ENCODE results near the gene REV1. TPM values are rescaled to one million over a fixed set of nuclear protein-coding genes. Genes with fewer than 3 reads are reported as not detected.

The REV1 gene
- total RNA-seq, 2 donors from 2014 or later = 43.9 to 44.6 TPM

DNA sequence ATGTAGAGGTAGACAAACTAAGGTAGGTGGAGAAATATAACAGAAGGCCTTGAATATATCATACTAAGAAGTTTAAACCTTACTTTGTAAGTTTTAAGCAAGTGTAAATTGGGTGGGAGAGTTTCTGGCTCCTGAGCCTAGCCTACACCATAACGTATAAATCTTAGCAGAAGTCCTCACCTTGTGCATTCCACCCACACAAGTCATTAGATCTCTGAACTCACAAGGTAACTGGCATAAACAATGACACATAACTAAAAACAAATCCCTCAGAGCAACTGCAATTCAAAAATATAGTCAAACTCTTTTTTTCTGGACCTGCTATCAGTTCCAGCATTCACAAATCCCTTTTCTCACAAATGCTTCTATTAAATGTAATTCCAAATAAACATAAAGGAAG is 9.4 kb downstream of the REV1 start:
- no peaks in the 10 kb centered on the region for H3K9me3 ChIP-seq (ENCODE audit: control insufficient read depth, low read length)
- H3K27me3 Mint-ChIP-seq (ENCODE audit: insufficient read depth) = no peaks in the 10 kb centered on the region
- peaks cover 8% of the 10 kb centered on the region for H3K36me3 ChIP-seq (ENCODE audit: control insufficient read depth, insufficient read depth, low read length)
- H3K36me3 Mint-ChIP-seq (ENCODE audit: low read depth) = peaks cover 5% of the 10 kb centered on the region
- H3K9me3 Mint-ChIP-seq = no peaks in the 10 kb centered on the region
- H3K9ac ChIP-seq (ENCODE audit: extremely low read depth, low read length, poor library complexity, severe bottlenecking) = no peak overlapping the region
- no peak overlapping the region for H3K4me3 ChIP-seq (ENCODE audit: low read length)
- DNase-seq = no peak
- H3K27me3 ChIP-seq (ENCODE audit: control insufficient read depth, insufficient read depth, low read length, poor library complexity, severe bottlenecking) = no peaks in the 10 kb centered on the region
- peaks cover 22% of the 10 kb centered on the region for H3K4me1 Mint-ChIP-seq
- H3K27ac Mint-ChIP-seq = peak overlapping the region; percentile 72
- no peak overlapping the region for H3K4me3 Mint-ChIP-seq
- TF ChIP-seq, protein P1, sequence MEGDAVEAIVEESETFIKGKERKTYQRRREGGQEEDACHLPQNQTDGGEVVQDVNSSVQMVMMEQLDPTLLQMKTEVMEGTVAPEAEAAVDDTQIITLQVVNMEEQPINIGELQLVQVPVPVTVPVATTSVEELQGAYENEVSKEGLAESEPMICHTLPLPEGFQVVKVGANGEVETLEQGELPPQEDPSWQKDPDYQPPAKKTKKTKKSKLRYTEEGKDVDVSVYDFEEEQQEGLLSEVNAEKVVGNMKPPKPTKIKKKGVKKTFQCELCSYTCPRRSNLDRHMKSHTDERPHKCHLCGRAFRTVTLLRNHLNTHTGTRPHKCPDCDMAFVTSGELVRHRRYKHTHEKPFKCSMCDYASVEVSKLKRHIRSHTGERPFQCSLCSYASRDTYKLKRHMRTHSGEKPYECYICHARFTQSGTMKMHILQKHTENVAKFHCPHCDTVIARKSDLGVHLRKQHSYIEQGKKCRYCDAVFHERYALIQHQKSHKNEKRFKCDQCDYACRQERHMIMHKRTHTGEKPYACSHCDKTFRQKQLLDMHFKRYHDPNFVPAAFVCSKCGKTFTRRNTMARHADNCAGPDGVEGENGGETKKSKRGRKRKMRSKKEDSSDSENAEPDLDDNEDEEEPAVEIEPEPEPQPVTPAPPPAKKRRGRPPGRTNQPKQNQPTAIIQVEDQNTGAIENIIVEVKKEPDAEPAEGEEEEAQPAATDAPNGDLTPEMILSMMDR (conservative IDR thresholded peaks at IDR 0.05) = no peak
- H3K27ac ChIP-seq (ENCODE audit: low read depth, low read length) = no peak overlapping the region
- H3K4me1 ChIP-seq (ENCODE audit: control insufficient read depth, insufficient read depth, low read length) = no peaks in the 10 kb centered on the region
- WGBS, 2 experiments (ENCODE audit: insufficient coverage in 1 of 2, insufficient read length in 1 of 2) = 93 to 100% methylated on average over 1 of the region's 1 CpG

DNA sequence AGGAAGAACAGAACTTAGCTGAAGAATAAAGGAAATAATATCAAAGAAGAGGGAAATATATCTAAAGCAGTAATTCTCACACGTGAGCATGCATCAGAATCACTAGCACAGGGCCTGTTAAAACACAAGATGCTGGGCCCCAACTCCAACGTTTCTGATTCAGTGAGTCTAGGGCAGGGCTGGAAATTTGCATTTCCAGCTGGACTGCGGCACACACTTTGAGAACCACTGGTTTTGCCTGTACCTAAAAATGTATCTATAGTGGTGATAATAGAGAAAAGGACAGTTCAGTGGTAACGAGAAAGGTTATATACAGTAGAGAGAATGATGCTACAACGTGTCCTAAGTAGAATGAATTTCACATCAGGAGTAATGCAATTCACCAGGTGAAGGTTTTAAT is 11.2 kb downstream of the REV1 start:
- no peak overlapping the region for H3K27ac Mint-ChIP-seq
- TF ChIP-seq, protein P1 (conservative IDR thresholded peaks at IDR 0.05) = no peak

DNA sequence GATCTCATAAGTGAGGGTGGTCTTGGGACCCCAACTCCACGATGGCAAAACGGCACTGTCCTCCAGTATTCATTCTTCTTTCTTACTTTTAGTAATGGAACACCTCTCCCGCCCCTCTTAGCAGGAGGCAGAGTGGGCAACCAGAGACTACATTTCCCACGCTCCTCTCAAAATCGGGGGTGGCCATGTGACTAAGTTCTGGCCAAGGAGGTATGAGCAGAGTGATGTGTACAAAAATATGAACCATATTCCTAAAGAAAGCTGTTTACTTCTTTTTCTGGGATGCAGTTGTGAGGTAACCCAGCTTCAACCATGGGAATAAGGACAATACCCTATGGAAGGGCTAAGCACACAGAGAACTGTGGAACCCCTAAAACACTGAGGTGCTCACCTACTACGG is 12.8 kb downstream of the REV1 start:
- H3K4me1 Mint-ChIP-seq = peaks cover 32% of the 10 kb centered on the region
- Histone ChIP-seq H3K4me1 (ENCODE audit: control insufficient read depth, insufficient read depth, low read length) (no peaks in the 10 kb centered on the region), H3K9me3 (ENCODE audit: control insufficient read depth, low read length) (no peaks in the 10 kb centered on the region), H3K9ac (ENCODE audit: extremely low read depth, low read length, poor library complexity, severe bottlenecking) (no peak overlapping the region), H3K27me3 (ENCODE audit: control insufficient read depth, insufficient read depth, low read length, poor library complexity, severe bottlenecking) (no peaks in the 10 kb centered on the region), H3K4me3 (ENCODE audit: low read length) (no peak overlapping the region), H3K27ac (ENCODE audit: low read depth, low read length) (no peak overlapping the region), H3K36me3 (ENCODE audit: control insufficient read depth, insufficient read depth, low read length) (peaks cover 6% of the 10 kb centered on the region)
- H3K27ac Mint-ChIP-seq = peak overlapping the region; percentile 76
- DNase-seq = no peak
- TF ChIP-seq, protein P1 (conservative IDR thresholded peaks at IDR 0.05) = no peak
- no peaks in the 10 kb centered on the region for H3K9me3 Mint-ChIP-seq
- no peak overlapping the region for H3K4me3 Mint-ChIP-seq
- no peaks in the 10 kb centered on the region for H3K27me3 Mint-ChIP-seq (ENCODE audit: insufficient read depth)
- 90 to 96% methylated on average over 2 to 6 of the region's 6 CpGs for WGBS, 2 experiments (ENCODE audit: insufficient coverage in 1 of 2, insufficient read length in 1 of 2)
- peaks cover 5% of the 10 kb centered on the region for H3K36me3 Mint-ChIP-seq (ENCODE audit: low read depth)

More for the DNA sequence above, 11.2 kb downstream of the REV1 start:
- Histone ChIP-seq H3K9me3 (ENCODE audit: control insufficient read depth, low read length) (no peaks in the 10 kb centered on the region), H3K4me3 (ENCODE audit: low read length) (no peak overlapping the region), H3K27me3 (ENCODE audit: control insufficient read depth, insufficient read depth, low read length, poor library complexity, severe bottlenecking) (no peaks in the 10 kb centered on the region), H3K4me1 (ENCODE audit: control insufficient read depth, insufficient read depth, low read length) (no peaks in the 10 kb centered on the region), H3K36me3 (ENCODE audit: control insufficient read depth, insufficient read depth, low read length) (peaks cover 8% of the 10 kb centered on the region), H3K27ac (ENCODE audit: low read depth, low read length) (no peak overlapping the region), H3K9ac (ENCODE audit: extremely low read depth, low read length, poor library complexity, severe bottlenecking) (no peak overlapping the region)
- 89 to 96% methylated on average over 4 to 5 of the region's 5 CpGs for WGBS, 2 experiments (ENCODE audit: insufficient coverage in 1 of 2, insufficient read length in 1 of 2)
- peaks cover 27% of the 10 kb centered on the region for H3K4me1 Mint-ChIP-seq
- peaks cover 5% of the 10 kb centered on the region for H3K36me3 Mint-ChIP-seq (ENCODE audit: low read depth)
- H3K27me3 Mint-ChIP-seq (ENCODE audit: insufficient read depth) = no peaks in the 10 kb centered on the region
- H3K9me3 Mint-ChIP-seq = no peaks in the 10 kb centered on the region
- DNase-seq = no peak
- H3K4me3 Mint-ChIP-seq = no peak overlapping the region

Measured in endodermal cell (in vitro differentiated cells).